ES-I3 (cell line): ENCODE results near the gene MSRB1.
"Not testable (repeated sequence)": the region's sequence is repeated elsewhere in the genome, so short reads cannot be mapped to it uniquely, and the experiment has no call there.

Experiments
- H3K36me3 ChIP-seq: 2 replicates; pipeline ENCODE4 v1.6.1; 2013; ENCODE audit warnings: mild to moderate bottlenecking, low read length, control low read depth, moderate library complexity; ENCODE audit not compliant: insufficient read depth
- H3K4me1 ChIP-seq: 2 replicates; pipeline ENCODE4 v1.6.1; 2013; ENCODE audit warnings: mild to moderate bottlenecking, control low read depth, low read length; ENCODE audit not compliant: insufficient read depth
- H3K9ac ChIP-seq: 2 replicates; pipeline ENCODE4 v1.6.1; 2013; ENCODE audit warnings: low read depth, mild to moderate bottlenecking, low read length, moderate library complexity
- H3K9me3 ChIP-seq: 2 replicates; pipeline ENCODE4 v1.6.1; 2013; ENCODE audit warnings: mild to moderate bottlenecking, low read length, moderate library complexity; ENCODE audit not compliant: control insufficient read depth, insufficient read depth

Gene MSRB1

DNA sequence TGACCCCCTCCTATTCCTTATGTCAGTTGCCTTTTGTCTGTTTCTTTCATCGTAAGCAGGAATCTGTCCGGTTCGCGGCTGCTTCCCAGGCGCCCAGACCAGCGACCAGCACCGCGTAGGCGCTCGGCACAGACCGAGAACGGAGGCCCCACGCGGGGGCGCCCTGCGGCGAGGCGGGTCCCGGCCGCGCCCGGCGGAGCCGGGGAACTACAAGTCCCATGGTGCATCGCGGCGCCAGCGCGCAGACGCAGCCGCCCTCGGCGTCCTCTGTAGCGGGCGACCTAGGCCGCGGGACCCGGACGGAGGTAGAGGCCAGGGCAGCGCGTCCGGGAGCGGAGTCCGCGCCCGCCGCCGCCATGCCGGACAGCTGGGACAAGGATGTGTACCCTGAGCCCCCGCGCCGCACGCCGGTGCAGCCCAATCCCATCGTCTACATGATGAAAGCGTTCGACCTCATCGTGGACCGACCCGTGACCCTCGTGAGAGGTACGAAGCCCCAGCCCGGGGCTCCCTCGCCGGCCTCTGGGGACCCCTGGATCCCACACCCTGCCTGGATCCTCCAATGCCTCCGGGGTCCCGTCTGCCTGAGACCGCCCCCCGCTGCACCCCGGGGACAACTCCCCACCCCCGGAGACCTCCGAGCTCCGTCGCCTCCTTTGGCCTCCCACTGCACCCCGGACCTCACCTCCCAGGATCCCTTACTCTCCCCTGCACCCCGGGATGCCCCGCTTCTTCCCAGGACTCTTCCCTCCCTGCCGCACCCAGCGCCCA is 16.5 kb upstream of the MSRB1 start, which contains the start of gene NDUFB10:
TSS of gene NDUFB10 (plus strand) at position 270 of the 771 bp plus-strand sequence. CDS start at position 357, 87 bp downstream.
- Histone ChIP-seq H3K9ac (peak within 1 kb of the TSS; percentile 91), H3K36me3 (peaks cover 22% of the 10 kb centered on the region), H3K4me1 (peaks cover 5% of the 10 kb centered on the region; the same call in 1 of the 2 replicates), H3K9me3 (no peaks in the 10 kb centered on the region)

GRCh38 chr16:1958715-1959268 is 15.8 kb upstream of the MSRB1 start:
- H3K9ac ChIP-seq = peak overlapping the region; percentile 91; the same call in 1 of the 2 replicates

DNA sequence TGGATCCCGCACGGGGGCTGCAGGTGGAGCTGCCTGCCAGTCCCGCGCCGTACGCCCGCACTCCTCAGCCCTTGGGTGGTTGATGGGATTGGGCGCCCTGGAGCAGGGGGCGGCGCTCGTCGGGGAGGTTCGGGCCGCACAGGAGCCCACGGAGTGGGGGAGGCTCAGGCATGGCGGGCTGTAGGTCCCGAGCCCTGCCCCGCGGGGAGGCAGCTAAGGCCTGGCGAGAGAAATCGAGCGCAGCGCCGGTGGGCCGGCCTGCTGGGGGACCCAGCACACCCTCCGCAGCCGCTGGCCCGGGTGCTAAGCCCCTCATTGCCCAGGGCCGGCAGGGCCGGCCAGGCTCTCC is 15.1 kb upstream of the MSRB1 start:
- H3K9me3 ChIP-seq, H3K4me1 ChIP-seq, H3K9ac ChIP-seq: not testable (repeated sequence)
- H3K36me3 ChIP-seq = peaks cover 12% of the 10 kb centered on the region

More at GRCh38 chr16:1958715-1959268, 15.8 kb upstream of the MSRB1 start:
- H3K9me3 ChIP-seq = no peaks in the 10 kb centered on the region
- H3K4me1 ChIP-seq = peaks cover 5% of the 10 kb centered on the region; the same call in 1 of the 2 replicates
- peaks cover 19% of the 10 kb centered on the region for H3K36me3 ChIP-seq

GRCh38 chr16:1957434-1958142 is 14.6 kb upstream of the MSRB1 start:
- not testable (repeated sequence) for H3K4me1 ChIP-seq, H3K9ac ChIP-seq, H3K36me3 ChIP-seq, H3K9me3 ChIP-seq

DNA sequence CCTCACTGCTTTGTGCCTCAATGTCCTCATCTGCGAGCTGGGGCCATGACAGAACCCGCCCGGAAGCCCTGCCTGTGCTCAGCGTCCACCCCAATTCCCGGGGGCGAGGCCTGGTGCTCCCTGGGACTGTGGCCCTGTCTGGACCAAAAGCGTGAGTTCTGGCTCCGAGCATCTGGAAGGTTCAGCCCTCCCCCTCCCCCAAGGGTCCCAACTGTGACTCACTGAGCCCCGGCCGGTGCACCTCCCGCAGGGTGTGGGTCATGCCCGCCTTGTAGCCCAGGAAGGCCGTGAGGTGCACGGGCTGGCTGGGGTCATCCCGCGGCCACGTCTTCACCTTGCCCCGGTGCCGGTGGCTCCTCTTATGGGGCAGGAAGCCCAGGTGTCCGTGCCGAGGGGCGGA is 10.7 kb upstream of the MSRB1 start:
- Histone ChIP-seq H3K9ac (no peak overlapping the region), H3K9me3 (no peaks in the 10 kb centered on the region), H3K4me1 (no peaks in the 10 kb centered on the region)

DNA sequence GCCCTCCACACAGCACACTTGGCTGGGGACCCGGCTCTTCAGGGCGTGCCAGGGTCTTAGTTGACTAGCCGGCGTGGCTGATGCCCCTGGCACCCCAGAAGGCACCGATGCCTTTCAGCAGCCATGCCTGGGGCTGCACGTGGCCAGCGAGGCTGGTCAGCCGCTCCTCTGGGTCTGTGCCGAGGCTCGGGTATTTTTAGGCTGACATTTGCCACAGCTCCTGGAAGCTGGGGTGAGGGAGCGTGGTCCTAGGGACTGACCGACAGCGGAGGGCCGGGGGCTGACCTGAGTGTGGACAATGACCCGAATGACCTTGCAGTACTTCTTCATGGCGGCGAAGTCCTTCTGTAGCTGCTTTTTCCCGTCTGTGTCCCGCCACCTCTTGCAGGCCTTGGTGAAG is 7.6 kb upstream of the MSRB1 start:
- Histone ChIP-seq H3K9ac (no peak overlapping the region), H3K36me3 (no peaks in the 10 kb centered on the region), H3K9me3 (no peaks in the 10 kb centered on the region), H3K4me1 (no peaks in the 10 kb centered on the region)

More for the DNA sequence above, 10.7 kb upstream of the MSRB1 start:
- no peaks in the 10 kb centered on the region for H3K36me3 ChIP-seq

DNA sequence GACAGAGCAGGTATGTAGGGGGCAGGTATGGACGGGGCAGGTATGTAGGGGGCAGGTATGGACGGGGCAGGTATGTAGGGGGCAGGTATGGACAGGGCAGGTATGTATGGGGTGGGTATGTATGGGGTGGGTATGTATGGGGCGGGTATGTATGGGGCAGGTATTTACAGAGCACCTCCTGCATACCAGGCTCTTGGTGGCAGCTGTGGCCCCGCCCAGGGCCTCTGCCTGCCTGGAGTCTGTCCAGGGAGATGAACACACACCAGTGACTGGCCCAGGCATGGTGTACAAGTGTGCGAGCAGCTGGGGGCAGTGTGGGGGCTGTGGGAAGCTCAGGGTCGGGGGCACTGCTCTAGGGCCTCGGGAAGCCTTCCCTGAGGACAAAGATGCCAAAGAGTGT is 7.0 kb upstream of the MSRB1 start:
- no peaks in the 10 kb centered on the region for H3K4me1 ChIP-seq
- no peaks in the 10 kb centered on the region for H3K36me3 ChIP-seq
- H3K9me3 ChIP-seq = no peaks in the 10 kb centered on the region
- H3K9ac ChIP-seq = no peak overlapping the region

- H3K9me3 ChIP-seq = no peaks in the 10 kb centered on the region
- no peaks in the 10 kb centered on the region; the same call in 1 of the 2 replicates for H3K4me1 ChIP-seq
- H3K9ac ChIP-seq = no peak overlapping the region
- H3K36me3 ChIP-seq = no peaks in the 10 kb centered on the region
Observed at GRCh38 chr16:1949507-1949906, 6.5 kb upstream of the MSRB1 start.

DNA sequence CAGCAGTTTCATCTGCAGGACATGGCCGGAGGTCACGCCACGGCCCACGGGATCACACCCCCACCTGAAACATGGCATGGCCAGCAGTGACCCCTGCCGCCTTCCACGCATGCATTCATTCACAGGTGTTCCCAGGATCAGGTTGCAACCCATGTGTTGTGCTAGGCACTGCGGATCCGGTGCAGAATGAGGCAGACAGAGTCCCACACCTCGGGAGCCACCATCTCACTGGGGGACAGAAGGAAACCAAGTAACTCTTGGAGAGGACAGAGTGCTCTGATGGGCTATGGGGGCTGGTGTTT is 4.3 kb upstream of the MSRB1 start:
- Histone ChIP-seq H3K4me1 (no peaks in the 10 kb centered on the region; the same call in 1 of the 2 replicates), H3K9me3 (no peaks in the 10 kb centered on the region), H3K9ac (no peak overlapping the region), H3K36me3 (no peaks in the 10 kb centered on the region)

DNA sequence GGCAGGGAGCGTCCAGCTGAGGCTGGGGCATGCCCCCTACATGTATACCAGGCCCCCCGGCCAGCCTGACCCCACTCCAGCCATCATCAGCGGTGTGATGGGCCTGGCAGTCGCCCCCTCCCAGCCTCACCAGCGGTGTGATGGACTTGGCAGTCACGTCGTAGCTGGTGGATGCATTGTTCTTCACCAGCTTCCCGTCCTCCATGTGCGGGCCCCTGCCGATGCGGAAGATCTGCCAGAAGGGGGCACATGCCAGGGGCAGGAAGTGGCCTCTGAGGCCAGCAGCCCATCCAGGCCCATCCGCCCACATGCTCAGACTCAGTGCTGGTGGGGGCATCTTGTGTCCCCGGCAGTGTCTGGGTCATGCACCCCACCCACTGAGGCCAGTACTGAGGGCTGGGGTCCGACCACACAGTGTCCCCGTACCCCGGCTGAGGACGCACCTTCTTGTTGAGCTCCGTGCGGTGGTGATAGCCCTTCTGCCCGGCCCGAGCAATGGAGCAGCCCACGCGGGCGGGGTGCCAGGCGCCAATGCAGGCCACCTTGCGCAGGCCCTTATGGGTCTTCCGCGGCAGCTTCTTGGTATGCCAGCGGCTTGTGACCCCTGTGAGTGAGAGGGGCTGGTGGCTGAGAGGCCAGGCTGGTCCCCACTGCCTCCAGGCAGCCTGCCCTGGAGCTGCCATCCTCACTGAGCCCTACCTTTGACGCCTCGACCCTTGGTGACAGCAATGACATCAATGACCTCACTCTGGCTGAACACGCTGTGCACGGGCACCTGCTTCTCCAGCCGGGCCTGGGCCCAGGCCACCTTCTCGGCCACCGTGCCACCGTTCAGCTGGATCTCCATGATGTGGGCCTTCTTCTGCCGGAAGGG is 3.7 kb upstream of the MSRB1 start:
- Histone ChIP-seq H3K4me1 (peaks cover 4% of the 10 kb centered on the region; the same call in 1 of the 2 replicates), H3K9ac (no peak overlapping the region), H3K36me3 (no peaks in the 10 kb centered on the region), H3K9me3 (no peaks in the 10 kb centered on the region)

GRCh38 chr16:1945559-1946391 is 2.8 kb upstream of the MSRB1 start:
- H3K9ac ChIP-seq = no peak overlapping the region
- no peaks in the 10 kb centered on the region for H3K9me3 ChIP-seq
- H3K4me1 ChIP-seq = peaks cover 4% of the 10 kb centered on the region; the same call in 1 of the 2 replicates
- no peaks in the 10 kb centered on the region for H3K36me3 ChIP-seq

GRCh38 chr16:1944612-1945199 is 1.7 kb upstream of the MSRB1 start:
- Histone ChIP-seq H3K4me1 (peaks cover 4% of the 10 kb centered on the region; the same call in 1 of the 2 replicates), H3K9ac (no peak overlapping the region), H3K9me3 (no peaks in the 10 kb centered on the region), H3K36me3 (peaks cover 3% of the 10 kb centered on the region; the same call in 1 of the 2 replicates)
